Mesenchymal stem cell (in vitro differentiated cells and primary cell): ENCODE results near the gene IGLON5.

Experiments
- DNase-seq: peaks from one replicate; pipeline ENCODE4 v3.0.0-alpha.2; 2013
- H2AFZ ChIP-seq: one replicate; pipeline ENCODE4 v1.6.1; 2013; ENCODE audit warnings: low read depth, mild to moderate bottlenecking, control low read depth, inconsistent platforms, low read length, moderate library complexity
- H2AK5ac ChIP-seq: 2 replicates; pipeline ENCODE4 v1.6.1; 2013; ENCODE audit warnings: low read length, moderate library complexity, mild to moderate bottlenecking, inconsistent platforms; ENCODE audit not compliant: severe bottlenecking
- H2BK120ac ChIP-seq: one replicate; pipeline ENCODE4 v1.6.1; 2013; ENCODE audit warnings: low read depth, mild to moderate bottlenecking, inconsistent platforms, low read length, moderate library complexity
- H2BK12ac ChIP-seq, 2 experiments: one replicate each; pipeline ENCODE4 v1.6.1; 2013; ENCODE audit warnings: inconsistent platforms in 2 of 2, low read length in 2 of 2, mild to moderate bottlenecking in 2 of 2, moderate library complexity in 2 of 2, control low read depth in 1 of 2
- H2BK15ac ChIP-seq: one replicate; pipeline ENCODE4 v1.6.1; 2013; ENCODE audit warnings: mild to moderate bottlenecking, low read depth, inconsistent platforms; ENCODE audit not compliant: poor library complexity, severe bottlenecking
- H2BK5ac ChIP-seq: 2 replicates; pipeline ENCODE4 v1.6.1; 2013; ENCODE audit warnings: low read depth, mild to moderate bottlenecking, low read length, control low read depth, inconsistent platforms; ENCODE audit not compliant: poor library complexity, severe bottlenecking
- H3K14ac ChIP-seq, 2 experiments: one replicate each; pipeline ENCODE4 v1.6.1; 2013; ENCODE audit warnings: inconsistent platforms in 2 of 2, low read length in 2 of 2, control low read depth in 1 of 2, mild to moderate bottlenecking in 1 of 2, moderate library complexity in 1 of 2
- H3K18ac ChIP-seq, 2 experiments: one replicate each; pipeline ENCODE4 v1.6.1; 2013; ENCODE audit warnings: inconsistent platforms in 2 of 2, low read length in 2 of 2, control low read depth in 1 of 2, low read depth in 1 of 2, mild to moderate bottlenecking in 1 of 2
- H3K23ac ChIP-seq, 2 experiments: one replicate each; pipeline ENCODE4 v1.6.1; 2013; ENCODE audit warnings: inconsistent platforms in 2 of 2, low read length in 2 of 2, mild to moderate bottlenecking in 2 of 2, moderate library complexity in 2 of 2, control low read depth in 1 of 2
- H3K27ac ChIP-seq: 2 replicates; pipeline ENCODE4 v1.5.1; 2013; ENCODE audit warnings: mild to moderate bottlenecking, moderate library complexity, low read length, control low read depth, inconsistent platforms; ENCODE audit not compliant: poor library complexity, severe bottlenecking
- H3K27me3 ChIP-seq, 2 experiments: 2 replicates each; pipeline versions ENCODE4 v1.6.1 to v1.7.0; 2013; ENCODE audit warnings: low read length in 2 of 2, mild to moderate bottlenecking in 2 of 2, moderate library complexity in 2 of 2, control low read depth in 1 of 2, inconsistent platforms in 1 of 2; ENCODE audit not compliant: control insufficient read depth in 1 of 2, insufficient read depth in 1 of 2
- H3K36me3 ChIP-seq, 2 experiments: 2 replicates each; pipeline versions ENCODE4 v1.6.1 to v1.7.0; 2013; ENCODE audit warnings: low read length in 2 of 2, control low read depth in 1 of 2, inconsistent platforms in 1 of 2, low read depth in 1 of 2, mild to moderate bottlenecking in 1 of 2; ENCODE audit not compliant: insufficient read depth in 2 of 2, control insufficient read depth in 1 of 2
- H3K4ac ChIP-seq, 2 experiments: one replicate each; pipeline ENCODE4 v1.6.1; 2013; ENCODE audit warnings: inconsistent platforms in 2 of 2, low read length in 2 of 2, mild to moderate bottlenecking in 2 of 2, moderate library complexity in 2 of 2, control low read depth in 1 of 2, low read depth in 1 of 2
- H3K4me1 ChIP-seq: 2 replicates; pipeline ENCODE4 v1.6.1; 2013; ENCODE audit warnings: low read depth, low read length, control low read depth; ENCODE audit not compliant: control insufficient read depth, insufficient read depth
- H3K4me2 ChIP-seq: 2 replicates; pipeline ENCODE4 v1.6.1; 2013; ENCODE audit warnings: low read length, mild to moderate bottlenecking, inconsistent platforms; ENCODE audit not compliant: poor library complexity, severe bottlenecking
- H3K4me3 ChIP-seq, 2 experiments: 2 replicates each; pipeline versions ENCODE4 v1.5.1 to v1.7.0; 2013; ENCODE audit warnings: low read length in 2 of 2, mild to moderate bottlenecking in 2 of 2, control low read depth in 1 of 2, low read depth in 1 of 2; ENCODE audit not compliant: insufficient read depth in 1 of 2
- H3K79me1 ChIP-seq: replicated peaks from 2 replicates; pipeline ENCODE4 v1.6.1; 2013; ENCODE audit warnings: mild to moderate bottlenecking, control low read depth, low read length, inconsistent platforms; ENCODE audit not compliant: poor library complexity, severe bottlenecking
- H3K9ac ChIP-seq: 2 replicates; pipeline ENCODE4 v1.7.0; 2013; ENCODE audit warnings: mild to moderate bottlenecking, low read length, moderate library complexity
- H3K9me3 ChIP-seq: 2 replicates; pipeline ENCODE4 v1.7.0; 2013; ENCODE audit warnings: mild to moderate bottlenecking, low read length; ENCODE audit not compliant: control insufficient read depth
- H4K8ac ChIP-seq: one replicate; pipeline ENCODE4 v1.6.1; 2013; ENCODE audit warnings: inconsistent platforms, mild to moderate bottlenecking, low read length, moderate library complexity
- H4K91ac ChIP-seq: one replicate; pipeline ENCODE4 v1.6.1; 2013; ENCODE audit warnings: mild to moderate bottlenecking, low read length, inconsistent platforms
- WGBS: methylation state at CpG from one replicate; pipeline ENCODE4 v1.1.7; 2013; ENCODE audit warnings: mixed read lengths; 5-methylcytosine and 5-hydroxymethylcytosine counted together

IGLON5 gene

DNA sequence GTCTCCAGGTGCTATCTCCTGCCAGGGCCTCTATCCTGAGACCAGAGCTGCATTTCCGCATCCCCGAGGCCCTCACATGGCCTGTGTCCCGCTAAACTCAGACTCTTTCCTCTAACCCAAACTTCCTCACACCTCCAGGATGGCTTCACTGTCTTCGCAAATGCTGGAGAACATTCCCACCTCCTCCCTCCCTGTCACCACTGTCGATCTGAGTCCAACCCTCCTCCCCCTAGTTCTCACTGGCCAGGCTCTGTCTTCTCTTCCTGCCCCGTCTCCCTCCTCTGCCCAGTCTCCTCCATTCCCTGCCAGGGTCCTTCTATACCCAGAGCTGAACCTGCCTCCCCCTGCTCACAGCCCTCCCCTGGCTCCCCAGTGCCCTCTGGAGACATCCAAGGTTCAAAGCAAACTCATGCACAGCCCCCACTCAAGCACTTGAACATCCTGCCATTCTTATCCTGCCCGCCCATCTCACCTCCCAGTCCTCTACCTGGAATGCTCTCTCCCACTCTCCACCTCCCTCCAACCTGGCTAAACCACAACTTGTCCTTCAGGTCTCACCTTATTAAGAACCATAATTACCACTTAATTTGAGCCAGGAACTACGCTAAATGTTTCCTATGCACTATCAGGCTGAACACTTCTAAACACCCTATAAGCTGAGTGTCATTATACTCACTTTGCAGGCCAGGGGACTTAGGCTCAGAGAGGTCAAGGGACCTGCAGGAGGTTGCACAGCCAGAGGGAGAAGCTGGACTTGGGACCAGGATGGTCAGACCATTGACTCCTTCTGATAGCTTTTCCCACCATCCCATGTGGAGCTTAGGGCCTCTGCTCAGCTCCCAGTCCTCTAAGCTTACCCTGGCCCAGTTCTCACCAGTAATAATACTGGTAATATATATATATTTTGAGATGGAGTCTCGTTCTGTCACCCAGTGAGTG is 31.5 kb downstream of the IGLON5 start:
- H2AK5ac ChIP-seq: no peak overlapping the region
- H3K4me1 ChIP-seq: peaks cover 14% of the 10 kb centered on the region
- no peak overlapping the region for H3K4me2 ChIP-seq
- no peak overlapping the region for H3K9ac ChIP-seq
- peaks cover 0 to 3% of the 10 kb centered on the region in 2 experiments for H3K27me3 ChIP-seq
- peak overlapping the region; percentile 40 for H4K8ac ChIP-seq
- WGBS: 59% methylated on average over 9 of the region's 9 CpGs
- H2AFZ ChIP-seq: no peak overlapping the region
- H2BK12ac ChIP-seq: no peak overlapping the region
- no peak overlapping the region for H2BK5ac ChIP-seq
- H3K36me3 ChIP-seq: peaks cover 29 to 33% of the 10 kb centered on the region in 2 experiments
- no peak overlapping the region for H3K18ac ChIP-seq
- H3K9me3 ChIP-seq: no peaks in the 10 kb centered on the region
- H3K79me1 ChIP-seq: no peaks in the 10 kb centered on the region
- no peak overlapping the region for H3K23ac ChIP-seq
- no peak for DNase-seq
- no peak overlapping the region for H3K14ac ChIP-seq
- H3K4ac ChIP-seq: no peak overlapping the region
- no peak overlapping the region for H3K27ac ChIP-seq
- H4K91ac ChIP-seq: peak overlapping the region; percentile 45
- no peak overlapping the region for H2BK120ac ChIP-seq
- no peak overlapping the region for H2BK15ac ChIP-seq
- H3K4me3 ChIP-seq: no peak overlapping the region

GRCh38 chr19:51345076-51345620 is 33.7 kb downstream of the IGLON5 start:
- Histone ChIP-seq H4K8ac (no peak overlapping the region), H3K4me1 (peaks cover 7% of the 10 kb centered on the region), H4K91ac (no peak overlapping the region), H3K9me3 (no peaks in the 10 kb centered on the region), H3K4ac (no peak overlapping the region), H3K9ac (no peak overlapping the region), H2AFZ (no peak overlapping the region), H2BK5ac (no peak overlapping the region), H3K4me2 (no peak overlapping the region), H2AK5ac (no peak overlapping the region), H3K18ac (no peak overlapping the region), H2BK15ac (no peak overlapping the region), H3K79me1 (peaks cover 2% of the 10 kb centered on the region), H2BK120ac (no peak overlapping the region), H3K27ac (no peak overlapping the region), H3K14ac (no peak overlapping the region), H3K36me3 (peaks cover 34 to 54% of the 10 kb centered on the region in 2 experiments), H3K23ac (no peak overlapping the region), H3K4me3 (no peak overlapping the region), H2BK12ac (no peak overlapping the region), H3K27me3 (peaks cover 0 to 3% of the 10 kb centered on the region in 2 experiments)
- 96% methylated on average over 9 of the region's 9 CpGs for WGBS
- no peak for DNase-seq

- Histone ChIP-seq H4K91ac (no peak overlapping the region), H3K27me3 (no peaks in the 10 kb centered on the region), H3K18ac (no peak overlapping the region), H3K4ac (no peak overlapping the region), H2AK5ac (no peak overlapping the region), H3K9me3 (no peaks in the 10 kb centered on the region), H3K23ac (no peak overlapping the region), H3K4me2 (no peak overlapping the region), H3K27ac (no peak overlapping the region), H2AFZ (no peak overlapping the region), H3K4me3 (no peak overlapping the region), H3K14ac (no peak overlapping the region), H2BK120ac (no peak overlapping the region), H2BK5ac (no peak overlapping the region), H2BK12ac (no peak overlapping the region), H2BK15ac (no peak overlapping the region), H3K4me1 (no peaks in the 10 kb centered on the region), H4K8ac (no peak overlapping the region), H3K36me3 (peaks cover 44 to 67% of the 10 kb centered on the region in 2 experiments), H3K9ac (no peak overlapping the region), H3K79me1 (peaks cover 2% of the 10 kb centered on the region)
- no peak for DNase-seq
- 91% methylated on average over 17 of the region's 17 CpGs for WGBS
Measured at GRCh38 chr19:51346742-51347141, 35.3 kb downstream of the IGLON5 start.

- Histone ChIP-seq H2AFZ (no peak overlapping the region), H3K4me3 (no peak overlapping the region), H3K79me1 (peaks cover 2% of the 10 kb centered on the region), H2BK120ac (no peak overlapping the region), H2BK5ac (no peak overlapping the region), H3K9me3 (no peaks in the 10 kb centered on the region), H2AK5ac (no peak overlapping the region), H3K4me1 (no peaks in the 10 kb centered on the region), H3K4me2 (no peak overlapping the region), H2BK15ac (no peak overlapping the region), H3K14ac (no peak overlapping the region), H3K9ac (no peak overlapping the region), H3K18ac (no peak overlapping the region), H3K36me3 (peaks cover 51 to 73% of the 10 kb centered on the region in 2 experiments), H4K91ac (no peak overlapping the region), H2BK12ac (no peak overlapping the region), H3K23ac (no peak overlapping the region), H3K27ac (no peak overlapping the region), H3K27me3 (no peaks in the 10 kb centered on the region), H3K4ac (no peak overlapping the region), H4K8ac (no peak overlapping the region)
- WGBS: 86% methylated on average over 10 of the region's 10 CpGs
- no peak for DNase-seq
Measured at GRCh38 chr19:51347209-51347928, 35.9 kb downstream of the IGLON5 start.
